NOMO-1 treated with DMSO at 0.1 percent for 48 hours (cell line): ENCODE data around the gene LIMD2.

Experiments
- DNase-seq: peaks from one replicate; lab custom pipeline; 2025; ENCODE audit not compliant: unreplicated experiment; lab: John Stamatoyannopoulos, UW

The LIMD2 gene

DNA sequence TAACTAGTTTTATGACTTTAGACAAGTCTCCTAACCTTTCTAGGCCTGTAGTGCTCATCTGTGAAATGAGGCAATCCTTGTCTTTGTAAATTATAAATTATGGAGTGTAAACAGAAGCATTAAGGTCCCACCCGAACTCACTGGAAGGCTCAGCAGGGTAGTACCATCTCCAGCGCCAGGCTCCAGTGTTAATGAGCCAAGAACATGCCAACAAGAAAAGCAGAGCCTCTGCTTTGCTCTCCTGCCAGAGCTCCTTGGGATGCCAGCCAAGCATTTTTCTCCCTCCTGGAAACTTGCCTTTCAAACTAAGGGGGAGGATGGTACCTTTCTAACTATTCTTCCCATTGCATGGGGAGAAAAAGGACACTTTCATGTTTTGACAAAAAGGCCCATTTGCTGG is 14.9 kb downstream of the LIMD2 start:
- DNase-seq = no peak

DNA sequence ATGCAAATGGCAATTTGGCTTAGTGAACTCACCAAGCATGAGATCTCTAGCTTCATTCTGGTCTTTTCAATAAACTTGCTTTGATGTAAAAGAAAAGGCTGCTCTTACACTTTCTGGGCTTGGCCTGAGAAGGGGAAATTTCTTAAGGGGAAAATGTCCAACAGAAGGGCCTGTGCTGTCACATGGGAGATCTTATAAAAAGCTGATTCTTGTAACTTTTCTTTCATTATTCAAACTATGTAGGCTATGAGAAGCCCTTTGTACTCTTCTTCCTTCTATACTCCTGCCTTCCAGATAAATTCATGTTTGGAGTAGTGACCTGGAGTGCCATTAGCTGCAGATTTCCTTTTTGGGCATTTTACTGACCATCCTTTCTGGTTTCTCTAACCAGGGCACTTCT is 16.9 kb downstream of the LIMD2 start:
- no peak for DNase-seq

DNA sequence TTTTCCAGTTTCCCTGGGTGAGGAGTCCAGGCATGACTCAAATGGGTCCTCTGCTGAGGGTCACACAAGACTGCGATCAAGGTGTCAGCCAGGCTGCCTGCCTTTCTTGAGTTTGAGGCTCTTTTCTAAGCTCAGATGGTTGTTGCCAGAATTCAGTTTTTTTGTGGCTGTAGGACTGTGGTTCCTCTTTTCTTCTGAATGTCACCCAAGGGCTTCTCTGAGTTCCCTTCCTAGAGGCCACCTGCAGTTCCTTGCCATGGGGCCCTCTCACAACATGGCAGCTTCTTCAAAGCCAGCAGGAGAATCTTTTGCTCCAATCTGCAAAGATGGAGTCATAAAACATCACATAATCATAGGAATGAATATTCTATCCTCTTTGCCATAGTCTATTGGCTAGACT is 17.5 kb downstream of the LIMD2 start:
- DNase-seq = no peak

DNA sequence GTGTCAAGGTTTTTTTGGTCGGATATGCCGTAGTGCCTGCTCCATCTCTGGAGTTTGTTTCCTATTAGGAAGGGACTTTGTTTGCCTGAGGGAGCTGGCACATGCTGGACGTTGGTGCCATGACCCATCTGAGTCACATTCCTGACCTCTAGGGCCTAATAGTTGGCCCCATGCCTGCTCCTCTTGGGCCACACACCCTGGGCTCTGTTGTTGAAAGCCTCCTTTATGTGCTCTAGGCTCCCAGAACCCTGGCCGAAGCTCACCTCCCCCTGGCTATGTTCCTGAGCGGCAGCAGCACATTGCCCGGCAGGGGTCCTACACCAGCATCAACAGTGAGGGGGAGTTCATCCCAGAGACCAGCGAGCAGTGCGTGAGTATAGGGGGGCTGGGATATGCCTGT is 18.4 kb downstream of the LIMD2 start:
- no peak for DNase-seq

DNA sequence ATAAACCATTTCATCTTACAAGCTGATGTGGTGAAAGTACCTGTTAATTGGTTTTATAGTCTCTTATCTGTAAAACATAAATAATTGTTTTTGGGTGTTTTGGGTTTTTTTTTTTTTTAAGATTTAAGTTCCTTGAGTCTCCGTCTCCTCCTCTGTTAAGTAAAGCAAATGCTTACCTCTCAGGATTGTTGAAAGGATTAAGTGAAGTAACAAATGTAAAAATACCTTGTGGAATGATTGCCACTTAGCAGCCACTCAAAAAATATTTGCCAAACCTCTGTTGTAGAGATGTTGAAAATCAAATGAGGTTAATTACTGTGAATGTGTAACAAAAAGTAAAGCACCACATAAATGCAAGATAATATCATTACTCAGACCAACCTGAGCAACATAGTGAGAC is 19.2 kb downstream of the LIMD2 start:
- no peak for DNase-seq

DNA sequence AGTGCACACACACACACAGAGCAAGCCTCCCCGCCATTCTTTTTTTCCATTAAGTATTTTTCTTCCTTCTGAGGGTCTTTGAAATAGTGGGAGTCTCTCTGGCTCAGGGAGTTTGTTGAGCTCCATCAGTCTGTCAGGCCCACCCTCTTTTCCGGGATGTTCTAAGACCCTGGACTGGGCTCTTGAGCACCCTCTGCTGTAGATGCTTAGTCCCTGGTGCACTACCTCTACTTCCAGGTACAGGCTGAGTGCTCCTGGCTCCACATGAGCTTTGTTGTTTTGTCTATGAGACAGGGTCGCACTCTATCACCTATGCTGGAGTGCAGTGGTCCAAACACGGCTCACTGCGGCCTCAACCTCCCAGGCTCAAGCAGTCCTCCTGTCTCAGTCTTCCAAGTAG is 20.7 kb downstream of the LIMD2 start:
- no peak for DNase-seq

DNA sequence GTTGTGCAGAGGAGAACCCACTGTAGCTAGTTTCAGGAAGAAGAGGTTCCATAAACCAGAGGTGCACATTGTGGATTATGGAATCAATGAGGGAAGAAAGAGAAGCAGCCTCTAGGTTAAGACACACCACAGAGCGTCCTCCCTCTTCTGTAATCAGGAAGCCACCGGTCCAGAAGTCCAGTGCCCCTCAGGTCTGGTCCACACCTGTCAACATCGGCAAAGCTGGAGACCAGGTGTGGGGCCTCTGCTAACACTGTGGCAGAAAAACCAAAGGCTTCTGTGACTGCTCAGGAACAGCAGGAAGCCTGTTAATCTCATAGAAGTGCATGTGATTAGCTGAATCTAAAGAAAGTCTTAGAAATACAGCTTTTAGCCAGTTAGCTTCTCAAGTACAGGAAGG is 23.3 kb downstream of the LIMD2 start:
- DNase-seq = no peak

DNA sequence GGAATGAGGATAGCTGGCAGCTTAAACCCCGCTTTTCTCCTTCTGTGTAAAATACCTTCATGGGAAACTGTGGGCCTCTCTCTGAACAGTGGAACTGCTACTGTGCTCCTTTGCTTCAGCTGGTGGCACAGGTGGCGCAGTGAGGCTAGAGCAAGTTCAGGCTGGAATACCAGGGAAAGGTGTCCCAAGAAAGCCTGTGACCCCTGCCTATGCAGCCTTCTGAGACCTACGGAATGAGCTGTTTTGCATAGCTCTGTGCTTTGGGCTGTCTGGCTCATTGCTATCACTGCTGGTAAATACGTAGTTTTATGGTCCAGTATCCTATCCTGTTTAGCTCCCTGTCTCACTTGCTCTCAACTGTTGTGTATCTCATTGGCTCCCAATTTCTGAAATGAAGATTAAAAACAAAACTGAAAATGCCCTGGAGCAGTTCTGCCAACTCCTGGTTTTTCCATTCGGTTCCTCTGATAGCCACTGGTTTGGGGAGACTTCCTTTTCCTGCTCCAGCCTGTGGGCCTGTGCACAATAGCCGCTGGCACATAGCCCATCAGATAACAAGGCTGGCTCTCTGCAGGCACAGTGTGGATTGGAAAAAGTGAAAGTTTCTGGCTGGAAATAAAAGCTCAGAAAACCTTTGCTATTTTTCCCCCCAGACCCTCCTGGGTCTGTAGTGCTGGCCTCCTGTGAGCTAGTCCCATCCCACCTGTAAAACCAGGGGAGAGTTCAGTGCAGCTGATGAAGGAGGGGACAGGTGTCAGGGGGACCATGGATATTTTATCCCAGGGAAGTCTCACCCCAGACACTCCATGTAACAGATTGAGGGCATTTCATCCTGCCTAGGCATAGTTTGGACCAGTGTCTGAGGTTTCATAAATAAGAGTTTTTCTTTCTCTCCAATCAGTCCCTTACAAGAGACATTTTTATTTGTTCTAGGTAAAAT is 24.0 kb downstream of the LIMD2 start:
- DNase-seq = no peak

DNA sequence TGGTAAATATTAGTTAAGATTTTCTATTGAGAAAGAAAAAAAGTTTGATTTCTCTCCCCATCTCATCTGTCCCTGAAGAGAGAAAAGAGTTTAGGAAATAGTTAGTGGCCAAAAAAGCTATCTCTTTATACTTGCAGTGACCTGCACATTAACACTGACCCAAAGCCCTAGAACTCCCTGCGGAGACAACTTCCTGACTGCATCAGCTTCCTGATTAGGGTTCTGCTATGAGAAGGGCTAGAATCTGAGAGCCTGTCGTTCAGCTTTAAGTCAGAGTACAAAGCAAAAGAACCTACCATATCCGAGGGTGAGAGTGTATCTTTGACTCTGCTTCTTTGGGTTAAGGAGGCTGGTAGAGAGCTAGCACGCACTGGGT is 24.7 kb downstream of the LIMD2 start:
- DNase-seq = no peak

DNA sequence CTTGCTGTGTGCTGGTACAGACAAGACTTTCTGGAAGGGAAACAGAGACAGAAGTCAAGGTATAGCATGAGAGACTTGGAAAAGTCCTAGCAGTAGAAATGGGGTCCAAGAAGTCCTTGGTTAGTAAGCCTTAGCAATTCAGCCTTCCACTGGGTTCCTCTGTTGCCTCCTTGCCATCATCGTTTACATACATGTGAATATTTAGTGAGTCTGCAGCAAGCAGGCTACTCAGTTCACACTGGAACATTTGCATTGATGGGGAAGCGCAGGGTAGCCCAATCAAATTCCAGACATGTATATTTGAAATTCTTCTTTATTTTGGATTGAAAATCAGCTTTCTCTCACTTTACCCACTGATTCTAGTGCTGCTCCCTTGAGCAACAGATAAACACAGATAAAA is 27.1 kb downstream of the LIMD2 start:
- DNase-seq = no peak

DNA sequence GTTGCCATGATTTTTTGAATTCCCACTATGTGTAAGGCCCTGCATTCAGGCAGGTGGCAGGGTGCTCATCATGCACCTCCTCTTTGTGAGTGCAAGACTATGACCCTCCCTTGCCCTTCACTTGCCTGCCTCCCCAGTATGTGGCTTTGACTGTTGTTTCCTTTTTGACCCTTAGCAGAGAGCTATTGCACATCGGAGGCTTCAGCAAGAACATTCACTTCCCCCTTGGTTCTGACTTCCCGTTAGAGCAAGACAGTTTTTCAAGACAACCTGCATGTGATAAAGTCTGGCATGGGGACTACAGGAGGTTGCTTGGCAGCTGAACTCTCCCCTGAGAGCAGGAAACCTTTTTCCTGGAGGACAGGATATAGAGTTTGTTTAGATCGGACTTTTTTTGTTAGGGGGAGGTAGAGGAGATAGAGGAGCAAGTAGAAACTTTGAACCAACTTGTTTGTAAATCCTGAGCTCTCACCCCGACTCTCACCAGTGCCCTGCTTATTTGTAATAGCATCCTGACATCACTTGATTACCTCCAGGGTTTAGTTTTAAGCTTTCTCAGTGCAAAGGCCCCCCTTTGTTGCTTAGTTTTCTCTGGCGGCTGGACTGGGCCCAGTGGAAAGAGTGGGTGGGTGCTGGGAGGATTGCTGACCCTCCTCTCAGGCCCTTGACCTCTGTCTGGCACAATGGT is 34.3 kb downstream of the LIMD2 start:
- DNase-seq = peak; percentile 95

DNA sequence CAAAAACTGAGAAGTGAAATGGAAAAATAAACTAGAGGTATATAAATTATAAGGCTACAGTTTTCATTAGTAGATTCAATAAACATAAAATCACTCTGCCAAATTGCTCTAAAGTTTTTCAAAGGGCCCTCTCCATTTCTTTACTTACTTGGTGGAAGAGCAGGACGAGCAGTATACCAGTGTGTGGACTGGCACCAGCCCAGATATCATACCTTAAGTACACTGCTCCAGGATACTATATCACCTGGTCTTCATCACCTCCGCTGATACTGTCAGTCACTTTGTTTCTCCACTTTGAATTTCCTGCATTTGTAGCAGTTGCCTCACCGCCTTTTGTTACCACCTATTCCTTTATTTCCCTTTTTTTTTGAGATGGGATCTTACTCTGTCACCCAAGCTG is 40.1 kb downstream of the LIMD2 start:
- no peak for DNase-seq

DNA sequence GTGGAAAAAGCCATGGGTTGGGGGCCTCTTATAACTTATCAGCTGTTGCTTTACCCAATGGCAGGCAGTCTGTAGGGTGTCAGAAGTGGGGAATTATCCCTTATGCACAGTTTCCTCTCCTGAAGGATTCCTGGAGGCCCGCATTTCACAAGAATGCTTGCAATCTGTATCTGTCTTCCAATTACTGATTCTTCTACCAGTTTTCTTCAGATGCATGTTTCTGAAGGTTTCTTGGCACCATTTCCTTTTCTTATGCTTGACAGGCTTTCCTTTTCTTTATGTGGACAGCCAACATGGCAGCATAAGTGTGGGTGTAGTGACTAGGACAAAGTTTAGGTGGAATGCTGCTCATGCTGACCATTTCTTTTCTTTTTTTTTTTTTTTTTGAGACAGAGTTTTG is 41.6 kb downstream of the LIMD2 start:
- DNase-seq = no peak

DNA sequence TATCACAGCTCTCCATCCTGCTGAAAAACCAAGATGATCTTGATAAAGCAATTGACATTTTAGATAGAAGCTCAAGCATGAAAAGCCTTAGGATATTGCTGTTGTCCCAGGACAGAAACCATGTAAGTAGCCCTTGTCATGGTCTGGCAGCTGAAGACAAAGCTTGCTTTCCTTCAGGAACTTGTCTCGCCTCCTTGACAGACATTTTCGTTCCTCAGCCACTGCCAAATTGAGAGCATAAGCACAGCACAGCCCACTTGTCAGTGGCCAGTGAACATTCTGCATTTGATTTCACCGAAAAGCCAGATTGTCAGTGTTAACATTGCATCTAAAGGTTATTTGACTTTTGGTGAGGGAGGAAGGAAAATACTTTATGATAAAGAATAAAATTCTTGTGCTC is 42.1 kb downstream of the LIMD2 start:
- DNase-seq = no peak

DNA sequence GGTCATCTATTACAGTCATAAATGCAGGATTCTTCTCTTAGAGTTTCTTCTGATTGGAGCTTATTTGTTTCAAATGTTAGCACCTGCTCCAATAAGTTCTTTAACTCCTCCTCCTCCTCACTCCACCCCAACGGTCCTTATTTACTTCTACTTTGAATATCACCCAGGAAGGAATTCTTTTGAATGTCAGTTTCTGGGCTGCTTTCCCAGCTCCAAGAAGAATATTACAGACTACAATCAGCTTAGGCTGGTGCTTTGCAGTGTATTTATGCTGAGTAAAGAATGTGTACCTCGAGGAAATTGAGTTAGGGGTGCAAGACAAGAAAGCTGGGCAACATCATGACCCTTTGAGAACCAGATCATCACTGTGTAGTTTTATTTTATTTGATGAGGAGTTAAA is 46.9 kb downstream of the LIMD2 start:
- DNase-seq = no peak

DNA sequence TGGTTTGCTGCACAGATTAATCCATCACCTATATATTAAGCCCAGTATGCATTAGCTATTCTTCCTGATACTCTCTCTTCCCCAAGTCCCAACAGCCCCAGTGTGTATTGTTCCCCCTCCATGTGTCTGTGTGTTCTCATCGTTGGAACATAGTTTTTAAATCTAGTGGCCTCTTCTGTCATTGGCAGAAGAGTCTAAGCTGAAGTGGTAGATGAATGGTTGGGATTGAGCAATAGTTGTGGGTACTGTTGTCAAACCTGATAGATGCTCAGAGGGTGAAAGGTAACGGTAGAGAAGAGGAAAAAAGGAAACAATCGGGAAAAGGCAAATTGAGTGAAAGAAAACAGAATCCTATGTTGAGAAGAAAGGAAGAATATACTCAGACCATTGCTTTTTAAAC is 47.8 kb downstream of the LIMD2 start:
- DNase-seq = peak; percentile 59

DNA sequence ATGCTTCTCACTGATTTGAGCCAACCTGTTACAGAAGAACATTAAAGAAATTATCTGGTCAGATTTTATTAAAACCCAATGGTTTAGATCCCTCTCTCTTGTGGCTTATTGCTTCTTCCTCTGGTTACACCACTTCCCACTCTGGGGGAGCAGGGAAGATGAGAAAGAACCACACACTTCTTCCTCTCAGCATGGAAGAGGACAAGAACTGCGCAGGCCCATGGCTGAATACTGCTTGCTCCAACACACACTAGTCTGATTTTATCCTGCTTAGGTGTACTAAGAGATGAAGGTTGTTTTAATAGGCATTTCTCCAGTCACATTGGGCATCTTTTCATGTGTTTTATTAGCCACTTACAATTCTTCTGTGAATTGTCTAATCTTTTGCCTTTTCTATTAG is 50.1 kb downstream of the LIMD2 start:
- peak; percentile 24 for DNase-seq

DNA sequence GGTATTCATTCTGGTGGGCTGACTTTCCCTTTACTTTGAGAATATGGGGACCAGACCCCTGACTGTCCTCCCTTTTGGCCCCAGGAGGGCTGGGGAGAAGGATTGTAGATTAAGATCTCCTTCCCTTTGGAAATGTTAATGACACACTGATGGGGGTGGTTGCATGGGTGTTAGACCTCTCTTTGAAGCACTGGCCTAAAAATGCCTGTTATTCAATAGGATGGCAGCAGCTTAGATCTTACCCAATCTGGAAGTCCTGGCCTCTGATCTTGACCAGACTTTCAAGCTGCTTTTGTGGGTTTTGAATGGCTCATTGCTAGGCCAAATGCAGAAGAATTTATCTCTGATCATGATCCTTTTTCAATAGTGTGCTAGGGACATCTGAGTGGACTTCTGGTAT is 52.0 kb downstream of the LIMD2 start:
- DNase-seq = no peak

DNA sequence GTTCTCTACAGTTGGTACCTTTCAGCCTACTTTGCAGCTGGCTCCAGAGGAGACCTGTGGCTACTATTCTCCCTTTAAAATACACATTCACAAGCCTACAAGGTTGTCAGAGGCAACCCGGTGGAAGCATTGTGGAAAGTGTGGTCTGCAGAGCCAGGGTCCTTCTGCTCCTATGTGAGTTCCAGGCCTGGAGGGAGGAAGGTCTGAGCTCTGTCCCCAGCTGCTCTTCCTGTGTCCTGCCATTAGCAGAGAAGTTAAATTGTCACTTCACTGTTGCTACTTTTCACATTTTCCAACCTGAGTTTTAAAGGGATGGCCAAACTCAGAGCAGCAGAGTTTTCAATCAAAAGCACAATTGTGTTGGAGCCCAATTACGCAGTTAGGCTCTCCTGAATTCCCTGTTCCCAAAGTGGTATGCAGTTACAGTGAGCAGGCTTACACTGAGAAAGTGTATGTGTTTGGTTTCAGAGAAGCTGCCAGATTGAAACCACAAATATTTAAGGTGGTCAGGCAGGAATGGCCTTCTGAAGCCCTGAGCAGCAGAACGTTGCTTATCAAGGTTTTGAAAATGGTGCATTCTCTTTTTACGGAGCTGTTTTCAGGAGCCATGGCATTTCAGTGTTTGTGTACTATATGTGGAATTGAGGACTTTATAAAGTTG is 52.7 kb downstream of the LIMD2 start:
- DNase-seq = no peak

DNA sequence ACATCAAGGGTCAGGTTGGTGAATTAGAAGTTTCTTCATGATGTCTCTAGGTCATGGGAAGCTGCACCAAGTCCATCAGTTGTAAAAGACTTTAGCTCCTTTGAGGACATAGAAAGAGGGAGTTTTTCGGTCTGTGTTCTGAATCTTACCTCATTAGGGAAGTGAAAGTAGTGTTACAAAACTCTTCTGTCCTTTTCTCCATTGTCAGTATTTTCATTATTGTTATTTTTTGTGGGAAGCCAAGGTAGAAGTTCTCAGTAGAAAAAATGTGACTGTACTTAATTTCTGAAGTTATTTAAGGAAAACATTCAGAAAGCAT is 53.5 kb downstream of the LIMD2 start:
- DNase-seq = peak; percentile 92
